Glutamatergic neuron (in vitro differentiated cells): Measurements from ENCODE around the gene PBX3. TPM values are rescaled to one million over a fixed set of nuclear protein-coding genes. Genes with fewer than 3 reads are reported as not detected.

Source experiments
- DNase-seq: peaks from one replicate; pipeline ENCODE4 v3.0.0; 2022
- H3K27ac Mint-ChIP-seq: one replicate; pipeline ENCODE4 v1.8.0; 2020; ENCODE audit warnings: mild to moderate bottlenecking, mixed read lengths, inconsistent platforms; ENCODE audit not compliant: unreplicated experiment
- H3K27me3 Mint-ChIP-seq: one replicate; pipeline ENCODE4 v1.8.0; 2020; ENCODE audit warnings: mild to moderate bottlenecking, moderate library complexity, mixed read lengths, inconsistent platforms; ENCODE audit not compliant: unreplicated experiment
- H3K36me3 Mint-ChIP-seq: one replicate; pipeline ENCODE4 v1.8.0; 2020; ENCODE audit warnings: mild to moderate bottlenecking, mixed read lengths, inconsistent platforms; ENCODE audit not compliant: unreplicated experiment
- H3K4me1 Mint-ChIP-seq: one replicate; pipeline ENCODE4 v1.8.0; 2020; ENCODE audit warnings: mild to moderate bottlenecking, low read depth, mixed read lengths, inconsistent platforms; ENCODE audit not compliant: unreplicated experiment
- H3K4me3 Mint-ChIP-seq: one replicate; pipeline ENCODE4 v1.8.0; 2020; ENCODE audit warnings: mild to moderate bottlenecking, mixed read lengths, inconsistent platforms; ENCODE audit not compliant: unreplicated experiment
- H3K9me3 Mint-ChIP-seq: one replicate; pipeline ENCODE4 v1.8.0; 2020; ENCODE audit warnings: mild to moderate bottlenecking, moderate library complexity, mixed read lengths, inconsistent platforms; ENCODE audit not compliant: unreplicated experiment
- total RNA-seq: library from RNA; stranded (reverse); fragmentation: NEBNext Ultra II Directional; extraction: Animal tissue kit (Norgen Biotek cat#: 25700); gene quantifications from one replicate; pipeline ENCODE4 v1.2.1, GENCODE V29; 2021; ENCODE audit not compliant: unreplicated experiment
- TF ChIP-seq, protein P1 (sequence below): fragments of 200-600 bp; sonication (generic); IDR thresholded peaks from one replicate; pipeline ENCODE4 v1.5.0; 2021; ENCODE audit not compliant: partially characterized antibody, unreplicated experiment

Gene PBX3
- total RNA-seq, 1 donor from 2014 or later, result 51.2 TPM

- TF ChIP-seq, protein P1, sequence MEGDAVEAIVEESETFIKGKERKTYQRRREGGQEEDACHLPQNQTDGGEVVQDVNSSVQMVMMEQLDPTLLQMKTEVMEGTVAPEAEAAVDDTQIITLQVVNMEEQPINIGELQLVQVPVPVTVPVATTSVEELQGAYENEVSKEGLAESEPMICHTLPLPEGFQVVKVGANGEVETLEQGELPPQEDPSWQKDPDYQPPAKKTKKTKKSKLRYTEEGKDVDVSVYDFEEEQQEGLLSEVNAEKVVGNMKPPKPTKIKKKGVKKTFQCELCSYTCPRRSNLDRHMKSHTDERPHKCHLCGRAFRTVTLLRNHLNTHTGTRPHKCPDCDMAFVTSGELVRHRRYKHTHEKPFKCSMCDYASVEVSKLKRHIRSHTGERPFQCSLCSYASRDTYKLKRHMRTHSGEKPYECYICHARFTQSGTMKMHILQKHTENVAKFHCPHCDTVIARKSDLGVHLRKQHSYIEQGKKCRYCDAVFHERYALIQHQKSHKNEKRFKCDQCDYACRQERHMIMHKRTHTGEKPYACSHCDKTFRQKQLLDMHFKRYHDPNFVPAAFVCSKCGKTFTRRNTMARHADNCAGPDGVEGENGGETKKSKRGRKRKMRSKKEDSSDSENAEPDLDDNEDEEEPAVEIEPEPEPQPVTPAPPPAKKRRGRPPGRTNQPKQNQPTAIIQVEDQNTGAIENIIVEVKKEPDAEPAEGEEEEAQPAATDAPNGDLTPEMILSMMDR, result no peak
- peaks cover 11% of the 10 kb centered on the region for H3K9me3 Mint-ChIP-seq
- H3K27ac Mint-ChIP-seq, result no peak overlapping the region
- peaks cover 4% of the 10 kb centered on the region for H3K27me3 Mint-ChIP-seq
- no peak for DNase-seq
- H3K4me3 Mint-ChIP-seq, result no peak overlapping the region
- H3K36me3 Mint-ChIP-seq, result peaks cover 24% of the 10 kb centered on the region
- H3K4me1 Mint-ChIP-seq, result no peaks in the 10 kb centered on the region
Measured at GRCh38 chr9:125983681-125984080, 236.5 kb downstream of the PBX3 start.

- Mint-ChIP-seq H3K9me3 (peaks cover 11% of the 10 kb centered on the region), H3K27me3 (peaks cover 4% of the 10 kb centered on the region), H3K4me1 (no peaks in the 10 kb centered on the region), H3K27ac (no peak overlapping the region), H3K36me3 (peaks cover 20% of the 10 kb centered on the region), H3K4me3 (no peak overlapping the region)
- no peak for DNase-seq
- TF ChIP-seq, protein P1, result no peak
Measured at GRCh38 chr9:125984461-125984860, 237.3 kb downstream of the PBX3 start.

GRCh38 chr9:125985142-125985997 is 238.2 kb downstream of the PBX3 start:
- TF ChIP-seq, protein P1, result no peak
- H3K4me3 Mint-ChIP-seq, result no peak overlapping the region
- H3K27me3 Mint-ChIP-seq, result peaks cover 4% of the 10 kb centered on the region
- H3K9me3 Mint-ChIP-seq, result peaks cover 11% of the 10 kb centered on the region
- no peak for DNase-seq
- no peak overlapping the region for H3K27ac Mint-ChIP-seq
- no peaks in the 10 kb centered on the region for H3K4me1 Mint-ChIP-seq
- H3K36me3 Mint-ChIP-seq, result peaks cover 11% of the 10 kb centered on the region

- no peak overlapping the region for H3K27ac Mint-ChIP-seq
- peaks cover 15% of the 10 kb centered on the region for H3K9me3 Mint-ChIP-seq
- DNase-seq, result no peak
Measured at GRCh38 chr9:125985998-125986655, 239.0 kb downstream of the PBX3 start.

More at GRCh38 chr9:125985998-125986655, 239.0 kb downstream of the PBX3 start:
- TF ChIP-seq, protein P1, result no peak
- no peak overlapping the region for H3K4me3 Mint-ChIP-seq
- H3K36me3 Mint-ChIP-seq, result peaks cover 7% of the 10 kb centered on the region
- H3K27me3 Mint-ChIP-seq, result peaks cover 8% of the 10 kb centered on the region
- H3K4me1 Mint-ChIP-seq, result peaks cover 6% of the 10 kb centered on the region
